Mesenchymal stem cell (in vitro differentiated cells and primary cell): Measurements from ENCODE around the gene BLVRA.

Experiments
- DNase-seq: peaks from one replicate; pipeline ENCODE4 v3.0.0-alpha.2; 2013
- H2AFZ ChIP-seq: one replicate; pipeline ENCODE4 v1.6.1; 2013; ENCODE audit warnings: low read depth, mild to moderate bottlenecking, control low read depth, inconsistent platforms, low read length, moderate library complexity
- H2AK5ac ChIP-seq: 2 replicates; pipeline ENCODE4 v1.6.1; 2013; ENCODE audit warnings: low read length, moderate library complexity, mild to moderate bottlenecking, inconsistent platforms; ENCODE audit not compliant: severe bottlenecking
- H2BK120ac ChIP-seq: one replicate; pipeline ENCODE4 v1.6.1; 2013; ENCODE audit warnings: low read depth, mild to moderate bottlenecking, inconsistent platforms, low read length, moderate library complexity
- H2BK12ac ChIP-seq, 2 experiments: one replicate each; pipeline ENCODE4 v1.6.1; 2013; ENCODE audit warnings: inconsistent platforms in 2 of 2, low read length in 2 of 2, mild to moderate bottlenecking in 2 of 2, moderate library complexity in 2 of 2, control low read depth in 1 of 2
- H2BK15ac ChIP-seq: one replicate; pipeline ENCODE4 v1.6.1; 2013; ENCODE audit warnings: mild to moderate bottlenecking, low read depth, inconsistent platforms; ENCODE audit not compliant: poor library complexity, severe bottlenecking
- H2BK5ac ChIP-seq: 2 replicates; pipeline ENCODE4 v1.6.1; 2013; ENCODE audit warnings: low read depth, mild to moderate bottlenecking, low read length, control low read depth, inconsistent platforms; ENCODE audit not compliant: poor library complexity, severe bottlenecking
- H3K14ac ChIP-seq, 2 experiments: one replicate each; pipeline ENCODE4 v1.6.1; 2013; ENCODE audit warnings: inconsistent platforms in 2 of 2, low read length in 2 of 2, control low read depth in 1 of 2, mild to moderate bottlenecking in 1 of 2, moderate library complexity in 1 of 2
- H3K18ac ChIP-seq, 2 experiments: one replicate each; pipeline ENCODE4 v1.6.1; 2013; ENCODE audit warnings: inconsistent platforms in 2 of 2, low read length in 2 of 2, control low read depth in 1 of 2, low read depth in 1 of 2, mild to moderate bottlenecking in 1 of 2
- H3K23ac ChIP-seq, 2 experiments: one replicate each; pipeline ENCODE4 v1.6.1; 2013; ENCODE audit warnings: inconsistent platforms in 2 of 2, low read length in 2 of 2, mild to moderate bottlenecking in 2 of 2, moderate library complexity in 2 of 2, control low read depth in 1 of 2
- H3K27ac ChIP-seq: 2 replicates; pipeline ENCODE4 v1.5.1; 2013; ENCODE audit warnings: mild to moderate bottlenecking, moderate library complexity, low read length, control low read depth, inconsistent platforms; ENCODE audit not compliant: poor library complexity, severe bottlenecking
- H3K27me3 ChIP-seq, 2 experiments: 2 replicates each; pipeline versions ENCODE4 v1.6.1 to v1.7.0; 2013; ENCODE audit warnings: low read length in 2 of 2, mild to moderate bottlenecking in 2 of 2, moderate library complexity in 2 of 2, control low read depth in 1 of 2, inconsistent platforms in 1 of 2; ENCODE audit not compliant: control insufficient read depth in 1 of 2, insufficient read depth in 1 of 2
- H3K36me3 ChIP-seq, 2 experiments: 2 replicates each; pipeline versions ENCODE4 v1.6.1 to v1.7.0; 2013; ENCODE audit warnings: low read length in 2 of 2, control low read depth in 1 of 2, inconsistent platforms in 1 of 2, low read depth in 1 of 2, mild to moderate bottlenecking in 1 of 2; ENCODE audit not compliant: insufficient read depth in 2 of 2, control insufficient read depth in 1 of 2
- H3K4ac ChIP-seq, 2 experiments: one replicate each; pipeline ENCODE4 v1.6.1; 2013; ENCODE audit warnings: inconsistent platforms in 2 of 2, low read length in 2 of 2, mild to moderate bottlenecking in 2 of 2, moderate library complexity in 2 of 2, control low read depth in 1 of 2, low read depth in 1 of 2
- H3K4me1 ChIP-seq: 2 replicates; pipeline ENCODE4 v1.6.1; 2013; ENCODE audit warnings: low read depth, low read length, control low read depth; ENCODE audit not compliant: control insufficient read depth, insufficient read depth
- H3K4me2 ChIP-seq: 2 replicates; pipeline ENCODE4 v1.6.1; 2013; ENCODE audit warnings: low read length, mild to moderate bottlenecking, inconsistent platforms; ENCODE audit not compliant: poor library complexity, severe bottlenecking
- H3K4me3 ChIP-seq, 2 experiments: 2 replicates each; pipeline versions ENCODE4 v1.5.1 to v1.7.0; 2013; ENCODE audit warnings: low read length in 2 of 2, mild to moderate bottlenecking in 2 of 2, control low read depth in 1 of 2, low read depth in 1 of 2; ENCODE audit not compliant: insufficient read depth in 1 of 2
- H3K79me1 ChIP-seq: replicated peaks from 2 replicates; pipeline ENCODE4 v1.6.1; 2013; ENCODE audit warnings: mild to moderate bottlenecking, control low read depth, low read length, inconsistent platforms; ENCODE audit not compliant: poor library complexity, severe bottlenecking
- H3K9ac ChIP-seq: 2 replicates; pipeline ENCODE4 v1.7.0; 2013; ENCODE audit warnings: mild to moderate bottlenecking, low read length, moderate library complexity
- H3K9me3 ChIP-seq: 2 replicates; pipeline ENCODE4 v1.7.0; 2013; ENCODE audit warnings: mild to moderate bottlenecking, low read length; ENCODE audit not compliant: control insufficient read depth
- H4K8ac ChIP-seq: one replicate; pipeline ENCODE4 v1.6.1; 2013; ENCODE audit warnings: inconsistent platforms, mild to moderate bottlenecking, low read length, moderate library complexity
- H4K91ac ChIP-seq: one replicate; pipeline ENCODE4 v1.6.1; 2013; ENCODE audit warnings: mild to moderate bottlenecking, low read length, inconsistent platforms
- WGBS: methylation state at CpG from one replicate; pipeline ENCODE4 v1.1.7; 2013; ENCODE audit warnings: mixed read lengths; 5-methylcytosine and 5-hydroxymethylcytosine counted together

BLVRA gene

DNA sequence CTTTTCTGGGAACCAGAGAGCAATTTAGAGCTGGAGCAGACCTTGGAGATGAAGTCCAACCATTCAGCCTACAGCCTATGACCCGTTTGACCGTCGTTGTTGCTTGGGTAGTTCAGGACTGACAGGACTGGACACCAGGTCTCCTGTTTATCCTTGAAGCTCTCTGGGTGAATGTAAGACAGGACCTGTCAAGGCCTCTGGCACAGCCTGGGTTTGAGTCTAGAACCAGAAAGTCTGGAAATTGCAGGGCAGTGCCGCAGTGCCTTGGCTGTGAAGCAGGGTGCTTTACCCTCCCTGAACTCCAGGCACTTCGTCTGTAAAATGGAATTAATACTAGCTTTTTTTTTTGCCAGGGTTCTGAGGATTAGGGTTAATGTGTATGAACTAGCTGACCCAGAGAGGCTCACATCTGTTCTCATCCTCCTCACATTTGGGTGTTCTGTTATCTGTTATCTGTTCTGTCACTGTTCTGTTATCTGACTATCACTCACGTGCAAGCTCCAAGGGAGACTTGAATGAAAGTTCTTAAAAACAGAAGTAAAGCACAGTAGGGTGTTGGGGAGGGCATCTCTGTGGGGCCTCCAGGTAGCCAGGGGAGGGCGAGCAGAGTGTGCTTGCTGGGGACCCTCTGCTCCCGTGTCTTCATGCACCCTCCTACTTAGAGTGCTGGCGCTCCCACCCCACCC is 9.9 kb downstream of the BLVRA start:
- whole genome bisulfite sequencing = 76% methylated on average over 6 of the region's 9 CpGs
- Histone ChIP-seq H3K27ac (no peak overlapping the region), H2AK5ac (no peak overlapping the region), H3K18ac (no peak overlapping the region), H3K4me1 (peaks cover 12% of the 10 kb centered on the region), H2AFZ (no peak overlapping the region), H2BK5ac (no peak overlapping the region), H3K4me3 (no peak overlapping the region), H3K79me1 (peaks cover 29% of the 10 kb centered on the region), H2BK12ac (no peak overlapping the region), H3K23ac (no peak overlapping the region), H4K91ac (no peak overlapping the region), H2BK15ac (no peak overlapping the region), H2BK120ac (no peak overlapping the region), H3K4ac (no peak overlapping the region), H3K9me3 (no peaks in the 10 kb centered on the region), H3K4me2 (no peak overlapping the region), H3K14ac (no peak overlapping the region), H3K9ac (no peak overlapping the region), H3K36me3 (peaks cover 20 to 42% of the 10 kb centered on the region in 2 experiments), H3K27me3 (no peaks in the 10 kb centered on the region), H4K8ac (no peak overlapping the region)
- DNase-seq = no peak

DNA sequence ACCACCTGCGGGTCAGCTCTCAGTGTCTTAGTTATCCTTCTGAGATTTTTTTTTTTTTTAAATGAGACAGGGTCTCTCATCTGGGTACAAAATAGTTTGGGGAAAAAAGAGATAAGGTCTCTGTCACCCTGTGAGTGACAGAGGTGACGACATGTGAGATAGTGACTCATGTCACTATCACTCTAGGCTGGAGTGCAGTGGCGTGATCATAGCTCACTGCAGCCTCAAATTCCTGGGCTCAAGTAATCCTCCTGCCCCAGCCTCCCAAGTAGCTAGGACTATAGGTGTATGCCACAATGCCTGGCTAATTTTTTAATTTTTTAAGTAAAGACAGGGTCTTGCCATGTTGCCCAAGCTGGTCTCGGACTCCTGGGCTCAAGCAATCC is 10.4 kb downstream of the BLVRA start:
- no peak overlapping the region for H3K4ac ChIP-seq
- no peak for DNase-seq
- peaks cover 20 to 41% of the 10 kb centered on the region in 2 experiments for H3K36me3 ChIP-seq
- H3K27me3 ChIP-seq = no peaks in the 10 kb centered on the region
- no peak overlapping the region for H3K4me3 ChIP-seq
- no peak overlapping the region for H4K8ac ChIP-seq
- H2BK5ac ChIP-seq = no peak overlapping the region
- peaks cover 28% of the 10 kb centered on the region for H3K79me1 ChIP-seq
- no peak overlapping the region for H3K18ac ChIP-seq
- H2AFZ ChIP-seq = no peak overlapping the region
- H3K27ac ChIP-seq = no peak overlapping the region
- H3K9me3 ChIP-seq = no peaks in the 10 kb centered on the region
- no peak overlapping the region for H2AK5ac ChIP-seq
- peaks cover 12% of the 10 kb centered on the region for H3K4me1 ChIP-seq
- no peak overlapping the region for H3K9ac ChIP-seq
- H2BK15ac ChIP-seq = no peak overlapping the region
- H4K91ac ChIP-seq = no peak overlapping the region
- no peak overlapping the region for H2BK12ac ChIP-seq
- H3K14ac ChIP-seq = no peak overlapping the region
- 78% methylated on average over 3 of the region's 4 CpGs for WGBS
- no peak overlapping the region for H3K23ac ChIP-seq
- no peak overlapping the region for H2BK120ac ChIP-seq
- H3K4me2 ChIP-seq = no peak overlapping the region

DNA sequence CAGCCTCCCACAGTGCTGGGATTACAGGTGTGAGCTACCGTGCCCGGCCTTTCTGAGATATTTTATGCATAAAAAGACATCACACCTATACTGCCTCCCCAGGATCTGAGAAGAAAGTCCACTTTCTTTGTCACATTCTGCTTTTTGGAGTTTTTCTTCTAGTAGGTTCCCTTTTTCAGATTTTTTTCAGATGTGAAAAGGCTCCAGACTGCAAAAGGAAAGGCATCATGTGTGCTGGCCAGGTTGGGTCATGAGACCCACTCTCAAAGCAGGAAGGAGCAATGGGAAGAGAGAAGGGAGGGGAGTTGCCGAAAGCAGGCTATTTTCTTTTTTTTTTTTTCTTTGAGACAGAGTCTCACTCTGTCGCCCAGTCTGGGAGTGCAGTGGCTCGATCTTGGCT is 10.8 kb downstream of the BLVRA start:
- no peak overlapping the region for H4K91ac ChIP-seq
- DNase-seq = no peak
- H3K4me1 ChIP-seq = peaks cover 10% of the 10 kb centered on the region
- no peak overlapping the region for H2BK12ac ChIP-seq
- no peak overlapping the region for H2BK15ac ChIP-seq
- H3K4me3 ChIP-seq = no peak overlapping the region
- H3K27ac ChIP-seq = no peak overlapping the region
- no peak overlapping the region for H3K14ac ChIP-seq
- 97% methylated on average over 2 of the region's 5 CpGs for WGBS
- H2BK5ac ChIP-seq = no peak overlapping the region
- H2AFZ ChIP-seq = no peak overlapping the region
- H3K23ac ChIP-seq = no peak overlapping the region
- H4K8ac ChIP-seq = no peak overlapping the region
- no peak overlapping the region for H2AK5ac ChIP-seq
- H3K79me1 ChIP-seq = peaks cover 28% of the 10 kb centered on the region
- no peak overlapping the region for H3K18ac ChIP-seq
- H2BK120ac ChIP-seq = no peak overlapping the region
- no peak overlapping the region for H3K9ac ChIP-seq
- H3K4me2 ChIP-seq = no peak overlapping the region
- H3K27me3 ChIP-seq = no peaks in the 10 kb centered on the region
- H3K4ac ChIP-seq = no peak overlapping the region
- H3K36me3 ChIP-seq = peaks cover 20 to 41% of the 10 kb centered on the region in 2 experiments
- no peaks in the 10 kb centered on the region for H3K9me3 ChIP-seq

DNA sequence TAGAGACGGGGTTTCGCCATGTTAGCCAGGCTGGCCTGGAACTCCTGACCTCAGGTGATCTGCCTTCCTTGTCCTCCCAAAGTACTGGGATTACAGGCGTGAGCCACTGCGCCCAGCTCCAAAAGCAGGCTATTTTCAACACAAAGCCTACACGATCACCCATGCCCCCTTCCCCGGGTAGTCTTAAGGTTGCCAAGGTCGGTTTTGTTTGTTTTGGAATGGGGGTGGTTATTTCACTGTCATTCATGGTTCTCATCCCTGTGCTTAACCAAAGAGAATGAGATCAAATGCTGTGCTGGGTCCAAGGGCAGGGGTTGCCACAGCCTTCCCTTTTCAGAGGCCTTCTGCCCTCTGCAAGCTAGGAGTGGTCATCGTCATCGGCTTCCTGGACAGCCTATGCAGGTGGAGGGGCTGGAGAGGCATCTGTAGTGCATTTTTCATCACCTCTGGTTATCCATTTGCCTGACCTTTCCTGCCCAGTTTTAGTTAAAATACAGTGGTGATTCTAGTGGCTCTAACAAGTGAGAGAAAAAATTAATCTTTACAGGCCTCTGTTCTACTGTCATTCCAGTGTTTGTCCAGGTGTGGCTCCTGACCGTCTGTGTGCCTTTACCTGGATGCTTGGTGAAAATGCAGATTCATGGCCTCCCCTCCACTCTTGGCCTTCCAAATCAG is 11.4 kb downstream of the BLVRA start:
- Histone ChIP-seq H3K27me3 (no peaks in the 10 kb centered on the region), H3K36me3 (peaks cover 20 to 41% of the 10 kb centered on the region in 2 experiments), H3K18ac (no peak overlapping the region), H3K4me3 (no peak overlapping the region), H2BK5ac (no peak overlapping the region), H2BK12ac (no peak overlapping the region), H4K91ac (no peak overlapping the region), H3K4me2 (no peak overlapping the region), H3K14ac (no peak overlapping the region), H2BK120ac (no peak overlapping the region), H4K8ac (no peak overlapping the region), H2BK15ac (no peak overlapping the region), H3K9ac (no peak overlapping the region), H3K23ac (no peak overlapping the region), H3K9me3 (no peaks in the 10 kb centered on the region), H3K79me1 (peaks cover 28% of the 10 kb centered on the region), H3K27ac (no peak overlapping the region), H3K4me1 (peaks cover 6% of the 10 kb centered on the region), H3K4ac (no peak overlapping the region), H2AK5ac (no peak overlapping the region), H2AFZ (no peak overlapping the region)
- no peak for DNase-seq
- 97% methylated on average over 10 of the region's 10 CpGs for WGBS
